HG02938 (cell line): ENCODE results near the gene GCSAML.
"Not testable (repeated sequence)": the region's sequence is repeated elsewhere in the genome, so short reads cannot be mapped to it uniquely, and the experiment has no call there.

Experiments
- ATAC-seq: cut with Tn5 transposase; IDR thresholded peaks from one replicate; pipeline ENCODE4 v1.9.1; 2021; ENCODE audit warnings: mild to moderate bottlenecking, moderate library complexity; ENCODE audit not compliant: unreplicated experiment

Gene GCSAML

DNA sequence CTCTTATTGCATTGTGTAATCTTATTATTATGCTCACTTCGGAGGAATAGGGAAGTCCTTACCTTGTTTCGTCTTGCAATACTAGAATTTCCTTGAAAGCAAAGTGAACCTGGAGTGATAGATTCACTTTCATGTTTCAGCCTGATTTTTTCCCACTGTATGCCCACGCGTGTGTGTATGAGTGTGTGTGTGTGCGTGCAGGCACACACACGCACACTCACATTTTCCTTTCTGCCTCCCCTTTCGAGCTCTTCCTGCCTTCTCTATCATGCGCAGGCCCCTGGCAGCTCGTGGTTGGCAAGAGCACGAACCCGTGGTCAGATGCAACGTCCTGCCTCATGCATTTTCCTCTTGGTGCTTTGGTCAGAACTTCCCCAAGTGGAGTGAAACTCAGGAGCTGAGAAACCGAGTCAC lies at the start of gene GCSAML:
Gene GCSAML (plus strand): TSS at position 366 of the 414 bp plus-strand sequence. CDS start 58 bp downstream, outside the sequence.
- ATAC-seq: no peak

DNA sequence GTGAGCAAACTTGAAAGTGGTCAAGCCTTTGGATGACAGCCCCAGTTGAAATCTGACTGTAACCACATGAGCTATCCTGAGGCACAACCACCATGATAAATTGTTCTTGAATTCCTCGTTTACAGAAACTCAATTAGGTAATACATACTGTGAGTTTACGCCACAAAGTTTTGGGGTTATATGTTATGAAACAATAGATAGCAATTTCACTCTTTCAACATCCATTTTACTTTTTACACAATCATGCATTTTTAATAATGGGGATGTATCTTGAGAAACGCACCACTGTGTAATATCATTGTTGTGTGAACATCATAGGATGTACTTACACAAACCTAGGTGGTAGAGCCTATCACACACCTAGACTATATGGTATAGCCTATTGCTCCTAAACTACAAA lies 48.1 kb upstream of the GCSAML start:
- no peak for ATAC-seq

DNA sequence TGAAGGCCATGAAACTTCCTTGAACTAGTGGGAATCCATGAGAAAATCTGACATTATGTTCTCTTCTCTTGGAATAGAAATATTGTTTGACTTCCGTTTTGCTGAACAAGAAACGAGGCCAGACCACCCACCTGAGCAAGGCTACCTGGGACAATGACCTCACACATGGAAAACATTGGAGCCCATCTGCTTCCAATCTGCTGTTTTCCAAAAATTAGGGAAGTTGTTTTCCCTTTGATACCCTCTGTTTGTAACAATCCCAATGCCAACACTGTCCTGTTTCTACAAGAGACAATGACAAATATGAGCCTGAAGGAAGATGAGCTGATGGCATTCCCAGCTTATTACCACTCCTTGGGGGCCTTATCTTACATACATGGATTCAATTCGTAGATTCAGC lies 42.1 kb upstream of the GCSAML start:
- ATAC-seq: no peak

DNA sequence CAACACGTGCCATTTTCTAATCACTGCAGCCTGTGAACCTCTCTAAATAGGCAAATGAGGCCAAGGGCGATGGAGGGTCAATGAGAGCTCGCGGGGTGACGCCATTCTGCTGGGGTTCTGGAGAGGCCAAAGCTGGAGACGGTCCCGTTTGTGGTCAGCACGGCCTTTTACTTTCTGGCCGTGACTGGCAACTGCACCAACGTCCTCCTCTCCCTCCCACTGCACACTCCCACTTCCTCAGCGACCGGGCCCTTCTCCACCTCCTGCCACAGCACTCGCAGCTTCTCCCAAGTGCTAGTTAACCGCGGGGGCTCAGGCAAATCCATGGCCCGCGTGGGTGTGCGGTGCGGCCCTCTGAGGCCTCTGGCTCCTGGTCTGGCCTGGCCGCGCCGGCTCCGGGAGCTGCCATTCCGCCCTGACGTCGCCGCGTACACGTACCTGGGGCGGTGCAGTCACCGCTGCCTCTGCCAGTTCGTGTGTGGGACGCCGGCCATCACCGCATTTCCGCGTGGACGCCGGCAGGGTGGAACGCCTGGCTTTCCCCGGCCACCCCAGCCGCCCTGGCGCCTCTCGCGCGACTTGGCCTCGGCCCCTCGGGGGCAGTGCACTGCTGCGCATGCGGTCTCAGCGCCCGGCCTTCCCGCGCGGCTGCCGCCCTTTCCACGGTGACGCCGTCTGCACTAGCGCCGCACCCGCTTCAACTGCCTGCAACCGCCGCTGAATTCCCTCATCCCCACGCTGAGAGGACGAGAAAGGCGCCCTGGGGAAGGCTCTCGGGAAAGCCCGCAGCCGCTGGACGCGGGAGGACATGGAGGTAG lies 30.9 kb upstream of the GCSAML start:
- ATAC-seq: no peak

DNA sequence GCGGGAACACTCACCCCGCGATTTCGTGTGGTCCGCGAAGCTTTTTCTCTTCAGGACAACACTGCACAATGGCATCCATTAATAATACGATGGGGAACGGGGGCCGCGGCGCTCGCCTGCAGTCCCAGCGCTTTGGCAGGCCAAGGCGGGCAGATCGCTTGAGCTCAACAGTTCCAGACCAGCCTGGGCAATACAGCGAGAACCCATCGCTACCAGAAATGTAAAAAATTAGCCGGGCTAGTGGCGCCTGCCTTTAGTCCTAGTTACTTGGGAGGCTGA lies 30.4 kb upstream of the GCSAML start:
- ATAC-seq: no peak

DNA sequence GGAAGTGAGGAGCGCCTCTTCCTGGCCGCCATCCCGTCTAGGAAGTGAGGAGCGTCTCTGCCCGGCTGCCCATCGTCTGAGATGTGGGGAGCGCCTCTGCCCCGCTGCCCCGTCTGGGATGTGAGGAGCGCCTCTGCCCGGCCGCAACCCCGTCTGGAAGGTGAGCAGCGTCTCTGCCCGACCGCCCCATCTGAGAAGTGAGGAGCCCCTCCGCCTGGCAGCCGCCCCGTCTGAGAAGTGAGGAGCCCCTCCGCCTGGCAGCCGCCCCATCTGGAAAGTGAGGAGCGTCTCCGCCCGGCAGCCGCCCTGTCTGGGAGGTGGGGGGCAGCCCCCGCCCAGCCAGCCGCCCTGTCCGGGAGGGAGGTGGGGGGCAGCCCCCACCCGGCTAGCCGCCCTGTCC lies 27.0 kb upstream of the GCSAML start:
- not testable (repeated sequence) for ATAC-seq

DNA sequence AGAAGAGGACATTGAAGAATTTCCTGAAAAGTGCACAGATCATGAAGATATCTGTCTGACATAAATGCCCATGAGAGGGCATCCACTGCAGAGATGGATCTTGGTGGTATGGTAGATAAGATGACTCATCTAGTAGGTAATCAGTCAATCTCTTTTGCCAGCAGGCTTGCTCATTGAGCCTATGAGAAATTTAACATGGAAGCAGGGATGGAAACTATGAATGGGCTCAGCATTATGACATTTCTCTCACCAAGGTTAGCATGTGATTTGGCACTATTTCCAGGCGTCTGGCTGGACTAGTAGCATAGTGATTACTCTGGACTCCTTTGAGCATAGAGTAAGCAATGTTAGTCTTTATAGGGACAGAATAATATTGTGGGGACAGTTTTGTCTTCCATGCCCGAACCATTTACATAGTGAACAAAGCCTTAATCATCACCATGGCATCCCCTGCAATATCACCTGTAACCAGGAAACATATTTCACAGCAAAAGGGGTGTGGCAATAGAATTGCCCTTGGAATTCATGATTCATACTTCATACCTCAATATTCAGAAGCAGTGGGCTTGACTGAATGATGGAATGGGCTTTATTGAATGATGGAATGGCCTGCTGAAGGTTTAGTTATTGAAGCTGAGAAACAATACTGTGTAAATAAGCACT lies 20.0 kb upstream of the GCSAML start:
- no peak for ATAC-seq

DNA sequence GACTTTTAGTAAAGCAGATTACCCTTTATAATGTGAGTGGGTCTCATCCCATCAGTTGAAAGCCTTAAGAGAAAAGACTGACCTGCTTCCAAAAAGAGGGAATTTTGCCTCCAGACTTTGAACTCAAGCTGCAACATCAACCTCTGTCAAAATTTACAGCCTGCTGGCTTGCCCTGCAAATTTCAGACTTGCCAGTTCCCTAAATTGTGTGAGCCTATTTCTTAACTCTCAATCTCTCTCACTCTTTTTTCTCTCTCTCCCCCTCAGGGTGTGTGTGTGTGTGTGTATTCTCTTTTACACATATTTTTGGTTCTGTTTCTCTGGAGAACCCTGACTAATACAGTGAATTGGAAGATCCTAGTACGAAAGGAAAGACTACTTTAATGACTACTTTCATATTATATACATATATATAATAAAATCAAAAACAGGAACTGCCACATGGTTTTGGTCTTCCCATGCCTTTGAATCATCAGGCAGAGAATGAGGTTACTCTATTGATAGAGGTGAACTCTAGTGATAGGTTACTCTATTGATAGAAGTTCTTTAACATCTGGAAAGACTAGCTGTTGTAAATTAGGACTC lies 19.1 kb upstream of the GCSAML start:
- ATAC-seq: no peak

DNA sequence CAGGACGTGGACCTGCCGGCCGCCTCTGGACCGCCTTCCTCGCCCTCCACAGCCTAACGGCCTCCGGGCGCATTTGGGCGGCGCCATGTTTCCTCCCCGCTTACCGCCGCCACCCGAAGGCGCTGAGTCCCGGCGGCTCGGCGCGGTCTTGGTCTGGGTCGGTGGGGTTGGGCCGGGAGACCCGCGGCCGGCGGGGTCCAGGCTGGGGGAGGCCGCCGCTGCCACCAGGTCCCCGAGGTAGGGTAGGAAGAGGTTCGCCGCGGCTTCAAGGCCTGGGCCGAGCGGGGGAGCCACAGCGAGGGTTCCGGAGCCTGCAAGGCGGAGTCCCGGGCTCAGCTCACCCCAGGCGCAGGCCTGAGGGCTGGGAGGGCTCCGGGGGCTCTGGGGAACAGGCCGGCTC lies 18.1 kb upstream of the GCSAML start:
- ATAC-seq: no peak

DNA sequence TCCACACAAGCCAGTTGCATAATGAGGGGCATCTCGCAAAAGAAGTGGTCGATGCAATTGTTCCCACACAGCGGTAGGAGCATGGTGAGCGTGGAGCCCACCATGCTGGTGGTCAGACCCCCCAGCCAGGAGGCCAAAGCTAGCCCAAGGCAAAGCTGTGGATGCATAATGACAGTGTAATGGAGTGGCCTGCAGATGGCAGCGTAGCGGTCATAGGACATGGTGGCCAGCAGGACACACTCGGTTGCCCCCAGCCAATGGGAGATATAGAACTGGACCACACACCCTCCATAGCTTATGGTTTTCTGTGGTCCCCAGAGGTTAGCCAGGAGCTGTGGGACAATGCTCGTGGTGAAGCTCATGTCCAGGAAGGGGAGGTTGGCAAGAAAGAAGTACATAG lies 17.0 kb upstream of the GCSAML start:
- no peak for ATAC-seq

DNA sequence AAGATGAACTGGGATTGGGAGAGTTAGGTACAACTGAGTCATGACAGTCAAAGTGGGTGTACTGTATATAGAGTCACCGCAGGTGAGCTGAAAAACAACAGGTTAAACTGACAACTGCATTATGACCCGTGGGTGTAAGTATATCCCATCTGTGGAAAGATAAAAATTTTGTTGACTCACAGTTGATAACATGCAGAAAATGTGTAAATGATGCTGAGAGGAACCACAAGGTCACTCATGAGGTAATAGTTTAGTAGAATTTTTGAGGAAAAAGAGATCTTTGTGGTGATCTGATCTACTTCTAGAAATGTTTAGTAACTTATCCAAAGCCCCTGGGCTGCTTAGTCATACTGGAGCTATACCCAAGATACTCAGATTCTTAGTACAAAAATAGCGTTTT lies 13.5 kb upstream of the GCSAML start:
- ATAC-seq: no peak

DNA sequence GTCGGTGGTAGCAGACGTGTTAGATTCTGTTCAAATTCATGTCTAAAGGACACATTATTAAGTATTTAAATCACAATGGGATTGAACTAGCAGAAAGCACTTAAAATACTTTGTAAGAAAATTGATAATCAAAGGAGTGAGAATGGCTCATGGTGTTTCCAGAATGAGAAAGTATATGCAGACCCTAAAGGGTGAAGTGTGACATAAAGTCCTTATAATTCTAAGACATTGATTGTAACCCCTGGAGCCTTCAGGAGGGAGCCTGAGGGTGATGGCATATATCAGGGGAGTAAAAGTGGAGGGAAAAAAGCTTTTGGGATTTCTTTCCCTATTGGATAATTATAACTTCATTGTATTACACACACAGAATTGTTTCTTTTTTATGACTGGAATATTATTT lies 12.6 kb upstream of the GCSAML start, which contains the start of gene OR2C3:
Gene OR2C3 (minus strand): TSS at position 101 of the 400 bp plus-strand sequence. CDS start 3,929 bp downstream, outside the sequence.
- no peak for ATAC-seq

DNA sequence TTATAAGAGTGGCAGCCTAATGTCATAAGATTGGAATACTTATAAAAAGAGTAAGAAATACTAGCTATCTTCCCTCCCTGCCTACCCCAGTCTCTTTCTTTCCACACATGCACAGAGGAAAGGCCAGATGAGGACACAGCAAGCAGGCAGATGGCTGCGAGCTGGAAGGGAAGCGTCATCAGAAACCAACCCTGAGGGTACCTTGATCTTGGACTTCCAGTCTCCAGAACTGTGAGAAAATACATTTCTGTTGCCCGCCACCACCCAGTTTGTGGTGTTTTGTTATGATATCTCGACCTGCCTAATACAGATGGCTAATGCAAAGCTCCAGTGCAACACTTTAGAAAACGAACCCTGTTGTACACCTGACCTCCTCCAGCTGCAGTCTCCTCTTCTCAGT lies 10.4 kb upstream of the GCSAML start:
- ATAC-seq: no peak

DNA sequence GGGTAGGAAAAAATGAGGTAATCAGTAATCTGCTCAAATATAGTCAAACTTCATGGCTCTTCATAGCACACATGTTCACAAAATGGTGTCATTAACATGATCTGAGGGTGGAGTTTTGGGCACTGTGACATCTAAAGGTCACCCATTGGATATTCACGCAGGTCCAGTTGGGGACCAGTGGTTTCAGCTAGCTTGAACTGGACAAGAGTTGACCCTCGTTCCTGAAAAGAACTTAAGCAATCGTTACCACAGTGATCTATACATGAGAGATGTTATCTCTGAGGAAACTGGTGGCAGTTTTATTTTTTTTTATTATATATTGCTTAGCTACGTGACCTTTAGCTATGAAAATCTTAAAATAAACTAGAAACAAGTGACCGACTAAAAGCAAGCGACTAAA lies 9.7 kb upstream of the GCSAML start:
- ATAC-seq: no peak

DNA sequence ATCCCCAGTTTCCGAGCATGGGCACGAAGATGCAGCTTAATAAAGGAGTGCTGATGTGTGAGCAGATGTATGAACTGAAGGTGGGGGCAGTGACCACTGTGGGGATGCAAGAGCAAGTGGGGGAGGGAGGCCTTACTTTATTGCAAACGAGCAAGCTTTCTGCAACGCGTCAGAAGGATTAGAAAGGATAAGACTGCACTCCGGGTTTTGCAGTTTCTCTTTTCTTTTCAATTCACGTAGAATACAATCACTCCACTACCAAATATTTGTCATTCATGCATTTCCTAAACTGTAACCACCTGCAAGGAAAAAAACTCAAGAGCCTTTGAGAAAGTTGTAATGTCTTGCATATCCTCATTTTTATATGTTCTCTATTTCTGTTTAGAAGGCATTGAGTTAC lies 8.4 kb upstream of the GCSAML start:
- no peak for ATAC-seq

DNA sequence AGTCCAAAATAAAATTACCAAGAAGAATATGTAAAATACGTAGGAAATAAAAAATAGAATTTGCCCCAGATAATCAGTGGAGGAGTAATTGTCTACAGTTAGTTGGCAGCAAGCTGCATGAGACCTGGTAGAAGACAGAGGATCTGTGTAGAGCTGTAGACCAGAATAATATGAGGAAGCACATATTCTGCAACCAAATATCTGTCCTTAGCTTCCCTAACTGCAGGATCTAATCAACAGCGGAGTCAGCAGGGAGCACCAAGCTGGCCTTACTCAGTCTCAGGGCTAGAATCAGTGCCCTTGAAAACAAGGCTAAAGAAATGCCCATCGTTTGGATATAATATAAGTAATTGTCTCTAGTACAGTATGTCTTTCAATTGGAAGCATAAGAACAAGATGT lies 6.1 kb upstream of the GCSAML start:
- no peak for ATAC-seq

DNA sequence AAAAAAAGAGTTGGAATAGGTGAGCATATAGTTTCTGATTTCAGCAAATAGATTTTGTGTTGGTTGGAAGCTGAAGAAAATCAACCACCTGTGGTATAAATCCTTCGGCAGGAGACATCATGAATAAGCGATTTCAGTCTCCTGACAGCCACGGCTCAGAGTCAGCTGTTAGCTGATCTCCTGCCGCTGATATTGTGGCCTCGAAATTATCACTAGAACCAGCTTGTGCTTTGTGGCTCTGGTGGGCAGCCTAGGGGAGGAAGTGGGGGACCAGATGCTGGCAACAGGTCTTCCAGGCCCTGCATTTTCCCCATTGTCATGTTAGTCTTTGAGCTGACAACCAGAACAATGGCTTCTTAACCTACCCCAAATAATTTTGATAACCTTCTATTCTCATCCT lies 842 bp upstream of the GCSAML start:
- no peak for ATAC-seq

DNA sequence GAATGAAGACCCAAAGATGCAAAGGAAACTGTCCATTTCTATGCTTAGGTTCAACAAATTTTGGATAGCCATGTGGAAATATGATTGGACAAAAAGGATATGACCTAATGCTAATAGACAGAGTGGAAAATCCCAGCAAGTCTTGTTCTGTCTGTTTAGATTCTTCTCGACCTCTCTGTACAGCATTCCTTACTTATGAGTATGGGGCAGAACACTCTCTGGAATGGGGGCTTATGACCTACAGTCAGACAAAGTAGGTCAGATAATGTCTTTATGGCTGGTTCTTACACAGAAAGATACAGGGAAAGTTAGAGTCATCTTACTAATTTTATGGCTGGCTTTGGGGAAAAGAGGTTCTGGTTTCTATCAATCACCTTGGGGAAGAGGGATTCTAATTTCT lies 2.8 kb downstream of the GCSAML start:
- no peak for ATAC-seq

DNA sequence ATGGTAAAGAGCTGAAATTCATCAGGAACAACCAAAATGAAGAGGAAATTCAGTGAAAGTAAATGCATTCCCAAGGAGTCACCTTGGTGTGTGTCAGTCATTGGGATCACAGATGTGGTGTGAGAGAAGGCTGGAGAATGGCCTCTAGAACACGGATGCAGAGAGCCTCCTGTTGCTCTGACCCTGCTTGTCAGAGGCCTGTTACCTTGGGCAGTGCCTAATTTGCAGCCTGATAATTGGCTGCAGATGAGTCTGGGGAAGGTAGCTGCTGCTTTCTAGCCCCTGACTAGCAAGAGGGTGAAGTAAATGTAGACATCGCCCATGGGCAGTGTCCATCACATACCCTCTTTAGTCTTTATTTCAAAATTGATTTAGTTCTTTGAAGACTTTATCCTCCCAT lies 3.3 kb downstream of the GCSAML start:
- ATAC-seq: no peak

DNA sequence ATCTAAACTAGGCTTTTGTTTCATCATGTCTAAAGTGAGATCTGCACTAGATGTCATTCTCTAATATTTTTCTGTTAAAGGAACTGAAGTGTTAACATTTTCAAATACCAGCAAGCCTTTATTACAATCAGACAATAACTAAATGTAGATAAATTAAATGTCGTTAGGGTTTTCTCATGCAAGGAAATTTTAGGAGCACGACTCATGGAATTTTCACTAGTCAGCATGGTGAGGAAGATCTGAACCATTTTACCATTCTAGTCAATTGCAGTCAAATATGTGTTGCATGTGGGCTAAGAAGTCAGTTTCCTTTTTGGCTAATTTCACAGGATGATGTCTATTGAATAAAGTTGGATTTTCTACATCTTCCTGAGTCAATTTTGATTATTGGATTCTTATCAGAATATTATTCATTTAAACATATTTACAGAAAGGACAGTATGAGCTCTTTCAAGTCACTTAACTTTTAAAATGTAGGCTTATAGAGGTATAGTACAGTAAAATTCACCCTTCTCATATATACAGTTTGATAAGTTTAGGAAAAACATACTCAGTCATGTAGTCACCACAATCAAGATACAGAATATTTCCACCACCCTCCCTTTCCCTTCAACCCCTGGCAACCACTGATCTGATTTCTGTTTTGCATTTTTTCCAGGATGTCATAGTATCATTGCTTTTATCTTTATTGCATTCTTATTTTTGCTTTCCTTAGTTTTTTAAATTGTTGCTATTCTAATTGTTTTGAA lies 9.2 kb downstream of the GCSAML start:
- no peak for ATAC-seq

DNA sequence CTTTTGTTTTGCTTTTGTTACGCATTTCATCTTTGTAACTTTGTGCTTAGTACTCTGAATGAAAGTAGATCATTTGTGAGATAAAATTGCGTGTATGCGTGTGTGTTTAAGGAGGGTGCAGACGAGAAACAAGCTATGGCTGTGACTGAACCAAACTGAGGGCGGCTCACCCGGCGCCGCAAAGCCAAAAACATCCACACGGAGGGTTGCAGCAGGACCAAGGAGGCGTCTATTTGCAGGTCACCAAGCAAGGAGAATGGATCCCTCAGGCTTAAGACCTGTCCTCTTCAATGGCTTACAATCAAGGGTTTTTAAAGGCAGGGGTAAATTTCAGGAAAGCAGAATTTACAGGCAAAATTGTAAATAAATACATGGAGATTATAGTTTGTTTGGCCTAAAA lies 12.8 kb downstream of the GCSAML start:
- no peak for ATAC-seq

DNA sequence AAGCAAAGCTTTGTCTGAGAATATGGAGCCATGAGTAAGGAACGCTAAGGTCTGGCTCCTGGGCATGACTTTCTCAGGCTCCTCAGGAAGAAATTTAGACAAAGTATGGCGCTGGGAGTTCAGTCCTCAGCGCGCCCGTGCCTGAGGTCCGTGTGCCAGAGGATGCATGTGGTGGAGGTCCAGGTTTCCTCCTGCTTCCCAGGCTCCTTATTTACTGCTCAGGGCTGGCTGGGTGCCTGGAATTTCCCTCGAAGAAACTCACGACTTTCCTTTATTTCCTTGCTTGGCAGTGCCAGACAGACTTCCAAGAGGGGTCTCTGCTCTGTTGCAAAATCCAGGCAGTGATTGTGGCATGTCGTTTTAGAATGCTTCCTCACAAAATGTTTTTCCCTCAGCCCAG lies 13.3 kb downstream of the GCSAML start:
- ATAC-seq: no peak
